ENCODE measurements around the gene SLC25A6.
"Not testable (repeated sequence)": the region's sequence is repeated elsewhere in the genome, so short reads cannot be mapped to it uniquely, and the experiment has no call there.

The SLC25A6 gene

DNA sequence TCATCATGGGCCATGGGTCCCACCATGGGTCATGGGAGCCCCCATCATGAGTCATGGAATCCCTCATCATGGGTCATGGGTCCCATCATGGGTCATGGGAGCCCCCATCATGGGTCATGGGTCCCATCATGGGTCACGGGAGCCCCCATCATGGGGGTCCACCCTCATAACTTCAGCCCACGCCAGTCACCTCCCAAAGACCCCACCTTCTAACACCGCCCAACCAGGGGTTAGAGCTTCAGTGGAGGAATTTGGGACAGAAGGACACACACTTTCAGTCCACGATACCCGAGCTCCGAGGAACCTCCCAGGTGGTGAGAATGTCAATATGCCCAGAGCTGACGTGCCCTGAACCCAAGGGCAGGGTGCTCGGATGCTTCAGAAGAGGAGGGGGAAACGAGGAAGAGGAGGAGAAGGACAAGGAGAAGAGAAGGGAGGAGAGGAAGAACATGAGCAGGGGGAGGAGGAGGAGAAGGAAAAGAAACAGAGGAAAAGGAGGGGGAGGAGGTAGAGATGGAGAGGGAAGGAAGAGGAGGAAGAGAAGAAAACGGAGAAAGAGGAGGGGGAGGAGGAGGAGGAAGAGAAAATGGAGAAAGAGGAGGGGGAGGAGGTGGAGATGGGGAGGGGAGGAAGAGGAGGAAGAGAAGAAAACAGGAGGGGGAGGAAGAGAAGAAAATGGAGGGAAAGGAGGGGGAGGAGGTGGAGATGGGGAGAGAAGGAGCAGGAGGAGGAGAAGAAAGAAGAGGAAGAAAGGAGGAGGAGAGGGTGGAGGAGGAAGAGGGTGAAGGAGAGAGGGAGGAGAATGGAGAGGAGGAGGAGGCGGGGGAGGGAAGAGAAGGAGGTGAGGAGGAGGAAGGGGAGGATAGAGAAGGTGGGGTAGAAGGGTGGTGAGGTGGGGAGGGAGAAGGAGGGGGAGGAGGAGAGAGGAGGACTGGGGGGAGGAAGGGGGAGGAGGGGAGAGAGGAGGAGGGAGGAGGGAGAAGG lies 37.6 kb downstream of the SLC25A6 start:
- DNase-seq (ENCODE audit: low spot score), result no peak

DNA sequence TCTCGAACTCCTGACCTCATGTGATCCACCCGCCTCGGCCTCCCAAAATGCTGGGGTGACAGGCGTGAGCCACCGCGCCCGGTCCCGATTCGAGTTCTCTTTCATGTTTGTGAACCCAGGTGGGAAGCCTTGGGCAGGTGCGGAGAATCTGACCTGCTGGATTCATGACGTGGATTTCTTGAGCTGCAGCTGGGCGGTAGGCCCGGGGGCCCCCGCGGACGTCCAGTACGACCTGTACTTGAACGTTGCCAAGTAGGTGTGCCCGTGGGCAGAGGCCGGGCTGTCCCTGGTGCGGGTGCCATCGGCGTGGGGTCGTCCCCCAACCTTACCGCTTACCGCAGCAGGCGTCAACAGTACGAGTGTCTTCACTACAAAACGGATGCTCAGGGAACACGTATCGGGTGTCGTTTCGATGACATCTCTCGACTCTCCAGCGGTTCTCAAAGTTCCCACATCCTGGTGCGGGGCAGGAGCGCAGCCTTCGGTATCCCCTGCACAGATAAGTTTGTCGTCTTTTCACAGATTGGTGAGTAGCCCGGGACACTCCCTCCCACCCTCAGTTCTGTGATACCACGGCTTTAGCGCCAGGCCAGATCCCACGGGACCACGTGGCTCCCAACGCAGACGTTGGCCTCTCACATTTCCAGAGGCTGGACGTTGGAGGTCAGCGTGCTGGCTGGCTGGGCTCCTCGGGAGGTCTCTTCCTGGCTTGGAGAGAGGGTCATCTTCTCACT lies 39.8 kb downstream of the SLC25A6 start:
- DNase-seq (ENCODE audit: low spot score), result no peak

DNA sequence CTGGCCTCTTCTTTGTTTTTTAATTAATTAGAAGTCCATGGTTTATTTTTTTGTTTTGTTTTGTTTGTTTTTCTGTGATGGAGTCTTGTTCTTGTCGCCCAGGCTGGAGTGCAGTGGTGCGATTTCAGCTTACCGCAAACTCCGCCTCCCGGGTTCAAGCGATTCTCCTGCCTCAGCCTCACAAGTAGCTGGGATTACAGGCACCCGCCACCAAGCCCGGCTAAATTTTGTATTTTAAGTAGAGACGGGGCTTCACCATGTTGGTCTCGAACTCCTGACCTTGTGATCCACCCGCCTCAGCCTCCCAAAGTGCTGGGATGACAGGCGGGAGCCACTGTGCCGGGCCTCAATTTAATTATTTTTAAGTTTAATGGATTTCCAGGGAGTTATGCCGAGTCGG lies 42.3 kb downstream of the SLC25A6 start:
- DNase-seq (ENCODE audit: low spot score), result not testable (repeated sequence)

DNA sequence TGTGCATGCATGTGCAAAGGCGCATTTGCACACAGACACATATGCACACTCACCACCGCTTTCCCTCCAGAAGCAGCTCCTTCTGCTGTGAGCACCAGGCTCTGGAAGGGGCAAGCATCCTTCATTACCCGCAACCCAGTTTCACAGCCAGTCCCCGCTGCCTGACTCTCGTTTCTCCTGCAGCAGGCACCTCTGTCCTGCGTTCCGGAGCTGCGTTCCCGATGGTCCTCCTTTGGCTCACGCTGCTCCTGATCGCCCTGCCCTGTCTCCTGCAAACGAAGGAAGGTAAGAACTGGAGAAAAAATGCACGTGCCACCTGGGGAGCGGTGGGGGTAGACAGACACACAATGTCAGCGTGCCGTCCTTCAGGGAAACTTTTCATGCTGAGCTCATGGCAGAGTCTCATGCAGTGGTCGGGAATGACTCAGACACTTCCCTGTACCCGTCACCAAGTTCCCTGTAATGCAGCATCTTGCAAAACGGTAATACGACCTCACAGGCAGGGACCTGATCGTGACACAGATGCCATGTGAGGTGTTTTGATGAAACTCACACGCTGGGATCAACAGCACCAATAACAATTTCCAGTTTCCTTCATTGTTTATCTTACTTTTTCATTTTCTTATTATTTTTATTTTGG lies 50.2 kb downstream of the SLC25A6 start:
- DNase-seq (ENCODE audit: low spot score), result no peak

DNA sequence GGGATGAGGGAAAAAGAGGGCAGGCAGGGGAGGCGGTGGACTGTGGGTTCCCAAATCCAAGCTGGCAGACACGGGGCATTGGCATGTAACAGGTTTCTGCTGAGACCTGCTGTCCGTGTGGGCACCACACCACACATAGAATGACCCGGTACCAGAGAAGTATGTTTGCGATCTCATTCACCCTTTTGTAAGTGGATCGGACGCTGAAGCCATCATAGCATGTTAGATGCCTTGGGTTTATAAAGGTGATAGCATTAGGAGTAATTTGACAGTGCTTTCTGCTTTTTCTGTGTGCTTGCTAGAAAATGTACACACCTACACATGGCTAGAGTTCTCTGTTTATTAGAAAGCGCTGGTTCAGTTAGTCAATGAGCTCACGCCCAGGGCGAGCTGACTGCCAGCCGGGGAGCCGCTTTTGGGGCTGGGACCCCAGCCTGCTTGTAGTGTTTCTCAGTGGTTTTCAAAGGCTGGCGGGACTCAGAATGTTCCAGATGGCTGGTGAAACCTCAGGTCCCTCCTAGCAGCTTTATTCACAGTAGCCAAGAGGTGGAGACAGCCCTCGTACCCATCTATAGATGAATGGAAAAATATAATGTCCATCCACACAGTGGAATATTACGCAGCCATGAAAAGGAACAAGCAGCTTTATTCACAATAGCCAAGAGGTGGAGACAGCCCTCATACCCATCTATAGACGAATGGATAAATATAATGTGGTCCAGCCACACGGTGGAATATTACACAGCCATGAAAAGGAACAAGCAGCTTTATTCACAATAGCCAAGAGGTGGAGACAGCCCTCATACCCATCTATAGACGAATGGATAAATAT lies 54.7 kb downstream of the SLC25A6 start:
- DNase-seq (ENCODE audit: low spot score), result no peak

DNA sequence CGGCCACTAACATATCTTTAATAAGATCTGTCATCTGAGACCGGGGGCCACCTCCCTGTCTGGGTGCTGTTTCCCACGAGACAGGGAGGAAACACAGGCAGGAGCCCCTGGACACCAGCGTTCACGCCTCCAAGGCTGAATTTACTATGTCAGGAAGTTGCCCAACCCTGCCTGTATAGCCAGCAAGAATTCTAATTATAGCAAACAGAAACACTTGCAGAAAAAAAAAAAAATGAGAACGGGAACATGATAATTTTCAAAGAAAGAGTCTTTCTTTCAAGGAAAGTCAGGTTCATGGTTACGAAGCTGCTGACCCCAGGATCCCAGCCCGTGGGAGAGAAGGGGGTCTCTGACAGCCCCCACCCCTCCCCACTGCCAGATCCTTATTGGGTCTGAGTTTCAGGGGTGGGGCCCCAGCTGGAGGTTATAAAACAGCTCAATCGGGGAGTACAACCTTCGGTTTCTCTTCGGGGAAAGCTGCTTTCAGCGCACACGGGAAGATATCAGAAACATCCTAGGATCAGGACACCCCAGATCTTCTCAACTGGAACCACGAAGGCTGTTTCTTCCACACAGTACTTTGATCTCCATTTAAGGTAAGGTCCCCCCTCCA lies 55.5 kb downstream of the SLC25A6 start, which contains the start of gene IL3RA:
Gene IL3RA (plus strand): TSS at position 455 of the 613 bp plus-strand sequence. CDS start 4,981 bp downstream, outside the sequence.
- DNase-seq (ENCODE audit: low spot score), result no peak

All from kidney tubule cell (primary cell).